Type B pancreatic cell (in vitro differentiated cells): ENCODE measurements around the gene PCARE. TPM values are rescaled to one million over a fixed set of nuclear protein-coding genes. Genes with fewer than 3 reads are reported as not detected.
A peak's percentile ranks its signal among the peaks of the same experiment; 100 is the strongest.

Experiments used
- DNase-seq: peaks from one replicate; pipeline ENCODE4 v3.0.0; 2021; ENCODE audit warnings: mixed read lengths; ENCODE audit not compliant: unreplicated experiment; ENCODE audit errors: extremely low spot score
- H3K27ac Mint-ChIP-seq: 2 replicates; pipeline ENCODE4 v1.8.0; 2021; ENCODE audit warnings: mild to moderate bottlenecking, mixed read lengths
- H3K27me3 Mint-ChIP-seq: 2 replicates; pipeline ENCODE4 v1.8.0; 2021; ENCODE audit warnings: mixed read lengths
- H3K36me3 Mint-ChIP-seq: 2 replicates; pipeline ENCODE4 v1.8.0; 2021; ENCODE audit warnings: mixed read lengths
- H3K4me1 Mint-ChIP-seq: one replicate; pipeline ENCODE4 v1.8.0; 2021; ENCODE audit warnings: mixed read lengths; ENCODE audit not compliant: unreplicated experiment
- H3K4me3 Mint-ChIP-seq: 2 replicates; pipeline ENCODE4 v1.8.0; 2021; ENCODE audit warnings: mild to moderate bottlenecking, mixed read lengths
- H3K9me3 Mint-ChIP-seq: 2 replicates; pipeline ENCODE4 v1.8.0; 2021; ENCODE audit warnings: mixed read lengths
- total RNA-seq: library from RNA; stranded (reverse); gene quantifications from 2 replicates; pipeline ENCODE4 v1.2.1, GENCODE V29; 2021; ENCODE audit warnings: low replicate concordance
- TF ChIP-seq, protein P1 (sequence below): fragments of 200-600 bp; sonication (generic); conservative IDR thresholded peaks from 2 replicates; pipeline ENCODE4 v1.5.0; 2021; ENCODE audit warnings: antibody characterized with exemption, mild to moderate bottlenecking

Gene PCARE
- total RNA-seq, 1 donor from 2014 or later, result not detected

GRCh38 chr2:29084554-29084953 is 10.2 kb upstream of the PCARE start:
- H3K27ac Mint-ChIP-seq, result no peak overlapping the region
- H3K27me3 Mint-ChIP-seq, result peaks cover 3% of the 10 kb centered on the region
- H3K36me3 Mint-ChIP-seq, result no peaks in the 10 kb centered on the region
- no peaks in the 10 kb centered on the region for H3K4me1 Mint-ChIP-seq
- H3K4me3 Mint-ChIP-seq, result no peak overlapping the region
- TF ChIP-seq, protein P1, sequence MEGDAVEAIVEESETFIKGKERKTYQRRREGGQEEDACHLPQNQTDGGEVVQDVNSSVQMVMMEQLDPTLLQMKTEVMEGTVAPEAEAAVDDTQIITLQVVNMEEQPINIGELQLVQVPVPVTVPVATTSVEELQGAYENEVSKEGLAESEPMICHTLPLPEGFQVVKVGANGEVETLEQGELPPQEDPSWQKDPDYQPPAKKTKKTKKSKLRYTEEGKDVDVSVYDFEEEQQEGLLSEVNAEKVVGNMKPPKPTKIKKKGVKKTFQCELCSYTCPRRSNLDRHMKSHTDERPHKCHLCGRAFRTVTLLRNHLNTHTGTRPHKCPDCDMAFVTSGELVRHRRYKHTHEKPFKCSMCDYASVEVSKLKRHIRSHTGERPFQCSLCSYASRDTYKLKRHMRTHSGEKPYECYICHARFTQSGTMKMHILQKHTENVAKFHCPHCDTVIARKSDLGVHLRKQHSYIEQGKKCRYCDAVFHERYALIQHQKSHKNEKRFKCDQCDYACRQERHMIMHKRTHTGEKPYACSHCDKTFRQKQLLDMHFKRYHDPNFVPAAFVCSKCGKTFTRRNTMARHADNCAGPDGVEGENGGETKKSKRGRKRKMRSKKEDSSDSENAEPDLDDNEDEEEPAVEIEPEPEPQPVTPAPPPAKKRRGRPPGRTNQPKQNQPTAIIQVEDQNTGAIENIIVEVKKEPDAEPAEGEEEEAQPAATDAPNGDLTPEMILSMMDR, result no peak
- no peaks in the 10 kb centered on the region for H3K9me3 Mint-ChIP-seq
- no peak for DNase-seq

DNA sequence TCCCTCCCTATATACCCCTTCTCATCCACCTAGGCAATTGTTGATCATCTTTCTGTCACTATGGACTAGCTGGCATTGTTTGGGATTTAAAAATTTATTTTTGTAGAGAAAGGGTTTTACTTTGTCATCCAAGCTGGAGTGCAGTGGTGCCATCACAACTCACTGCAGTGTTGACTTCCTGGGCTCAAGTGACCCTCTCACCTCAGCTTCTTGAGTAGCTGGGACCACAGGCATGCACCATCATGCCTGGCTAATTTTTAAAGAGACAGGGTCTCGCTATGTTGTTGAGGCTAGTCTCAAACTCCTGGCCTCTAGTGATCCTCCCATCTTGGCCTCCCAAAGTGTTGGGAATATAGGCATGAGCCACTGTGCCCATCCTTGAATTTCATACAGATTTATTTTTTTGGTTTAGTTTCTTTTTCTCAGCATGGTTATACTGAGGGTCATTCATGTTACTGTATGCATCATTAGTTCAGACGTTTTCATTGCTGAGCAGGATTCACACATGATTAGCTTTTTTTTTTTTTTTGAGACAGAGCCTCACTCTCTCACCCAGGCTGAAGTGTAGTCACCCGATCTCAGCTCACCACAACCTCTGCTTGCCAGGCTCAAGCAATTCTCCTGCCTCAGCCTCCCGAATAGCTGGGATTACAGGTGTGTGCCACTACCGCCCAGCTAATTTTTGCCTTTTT is 8.6 kb upstream of the PCARE start:
- DNase-seq, result no peak
- no peaks in the 10 kb centered on the region for H3K9me3 Mint-ChIP-seq
- H3K36me3 Mint-ChIP-seq, result no peaks in the 10 kb centered on the region
- no peak overlapping the region for H3K4me3 Mint-ChIP-seq
- no peaks in the 10 kb centered on the region for H3K27me3 Mint-ChIP-seq
- no peak overlapping the region for H3K27ac Mint-ChIP-seq
- TF ChIP-seq, protein P1, result no peak
- H3K4me1 Mint-ChIP-seq, result no peaks in the 10 kb centered on the region

DNA sequence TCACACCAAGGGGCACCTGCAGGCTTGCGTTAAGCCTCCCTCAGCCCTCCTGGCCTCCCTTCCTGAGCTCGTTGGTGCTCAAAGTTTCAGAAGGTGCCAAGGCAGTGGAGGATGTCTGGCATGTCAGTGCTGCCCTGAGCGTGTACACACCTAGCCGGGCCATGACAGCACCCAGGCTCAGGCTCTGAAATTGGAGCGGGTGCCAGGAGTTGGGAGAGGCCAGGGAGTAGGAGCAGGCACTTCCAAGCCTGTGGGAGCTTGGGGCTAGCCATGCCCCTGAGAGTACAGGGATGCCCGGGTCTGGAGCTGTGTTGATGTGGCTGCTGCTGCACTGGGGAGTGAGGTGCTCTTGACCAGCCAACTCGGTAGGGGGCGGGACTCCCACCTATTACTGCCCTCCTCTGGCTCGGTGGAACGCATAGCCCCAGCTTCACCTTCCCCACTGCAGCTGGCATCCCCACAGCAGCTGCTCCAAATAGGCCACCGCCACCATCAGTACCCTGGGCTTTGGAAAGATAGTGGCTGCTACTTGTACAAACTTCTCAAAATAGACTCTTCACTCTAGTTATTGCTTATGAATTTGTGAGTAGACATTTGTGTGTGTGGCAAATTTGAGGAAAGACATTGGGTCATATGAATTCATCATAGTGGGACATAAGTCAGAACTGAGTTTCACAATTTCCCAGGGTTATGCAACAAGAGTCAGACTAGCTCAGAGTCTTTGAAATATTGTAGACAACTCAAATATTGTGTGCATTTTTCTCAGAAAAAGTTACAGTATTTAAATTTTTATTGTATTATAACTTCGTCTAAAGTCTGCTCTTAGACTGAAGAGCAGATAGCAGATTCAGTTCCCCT is 6.8 kb upstream of the PCARE start:
- no peak overlapping the region for H3K27ac Mint-ChIP-seq
- no peak for DNase-seq
- peaks cover 4% of the 10 kb centered on the region for H3K9me3 Mint-ChIP-seq
- H3K4me1 Mint-ChIP-seq, result peaks cover 6% of the 10 kb centered on the region
- H3K4me3 Mint-ChIP-seq, result no peak overlapping the region
- H3K27me3 Mint-ChIP-seq, result peaks cover 5% of the 10 kb centered on the region
- TF ChIP-seq, protein P1, result no peak
- H3K36me3 Mint-ChIP-seq, result no peaks in the 10 kb centered on the region

GRCh38 chr2:29079887-29080286 is 5.6 kb upstream of the PCARE start:
- DNase-seq, result no peak
- Mint-ChIP-seq H3K36me3 (no peaks in the 10 kb centered on the region), H3K27ac (no peak overlapping the region), H3K4me1 (peaks cover 8% of the 10 kb centered on the region), H3K27me3 (peaks cover 7% of the 10 kb centered on the region), H3K4me3 (no peak overlapping the region), H3K9me3 (peaks cover 4% of the 10 kb centered on the region)
- TF ChIP-seq, protein P1, result no peak

DNA sequence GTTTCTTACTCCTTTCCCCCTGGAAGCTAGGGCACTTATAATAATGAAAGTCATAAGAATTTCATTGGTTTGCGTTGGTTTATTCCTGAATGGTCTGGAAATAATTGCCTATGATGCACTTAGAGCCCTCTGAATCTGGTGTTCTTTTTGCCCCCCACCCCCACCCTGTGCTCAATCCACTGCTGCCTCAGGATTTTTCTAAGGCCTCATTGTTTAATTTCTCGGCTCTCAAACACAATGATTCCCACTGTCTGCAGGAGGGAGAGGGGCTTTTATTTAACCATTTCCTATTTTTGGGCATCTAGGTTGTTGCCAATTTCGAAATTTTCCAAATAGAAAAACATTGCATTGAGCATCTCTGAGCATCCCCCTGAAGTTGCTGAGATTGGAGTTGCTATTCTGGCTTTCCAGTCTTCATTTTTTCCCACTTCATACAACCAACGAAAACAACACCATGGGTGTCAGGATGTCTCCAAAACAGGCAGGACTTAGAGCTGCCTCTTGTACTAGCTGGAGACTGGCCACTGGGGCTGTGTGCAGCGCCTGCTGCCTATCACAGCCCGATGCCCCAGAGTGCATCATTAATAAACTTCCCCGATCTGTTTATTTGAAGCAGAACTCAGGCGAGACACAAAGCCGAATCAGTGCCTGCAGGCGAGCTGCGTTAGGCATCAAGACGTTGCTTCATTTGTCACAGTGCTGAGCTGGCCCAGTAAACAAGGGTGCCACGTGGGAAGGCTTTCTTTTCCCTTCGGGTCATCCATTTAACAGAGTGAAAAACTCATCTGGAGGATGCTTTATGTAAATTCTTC is 1.8 kb upstream of the PCARE start:
- DNase-seq, result no peak
- Mint-ChIP-seq H3K27ac (peak overlapping the region; percentile 9), H3K4me3 (peak overlapping the region; percentile 24), H3K27me3 (peaks cover 9% of the 10 kb centered on the region), H3K36me3 (no peaks in the 10 kb centered on the region), H3K4me1 (peaks cover 8% of the 10 kb centered on the region), H3K9me3 (peaks cover 4% of the 10 kb centered on the region)
- TF ChIP-seq, protein P1, result no peak
